ENCODE data around the gene SERTAD3.
"Not testable (repeated sequence)": the region's sequence is repeated elsewhere in the genome, so short reads cannot be mapped to it uniquely, and the experiment has no call there.

GRCh38 chr19:40430242-40430641 is 13.9 kb downstream of the SERTAD3 start:
- TF ChIP-seq POLR2A, CTCF, EP300 (IDR thresholded peaks at IDR 0.05): not testable (repeated sequence)
